ENCODE results near the gene ENOX2.
"Not testable (repeated sequence)": the region's sequence is repeated elsewhere in the genome, so short reads cannot be mapped to it uniquely, and the experiment has no call there.

The ENOX2 gene

GRCh38 chrX:130746709-130747342 lies 156.2 kb downstream of the ENOX2 start:
- DNase-seq: no peak

GRCh38 chrX:130746077-130746476 lies 156.9 kb downstream of the ENOX2 start:
- no peak for DNase-seq

- DNase-seq: no peak
Observed at GRCh38 chrX:130741584-130741983, 161.4 kb downstream of the ENOX2 start.

- DNase-seq: no peak
Observed at GRCh38 chrX:130741151-130741550, 161.9 kb downstream of the ENOX2 start.

GRCh38 chrX:130738638-130739195 lies 164.3 kb downstream of the ENOX2 start:
- no peak for DNase-seq

GRCh38 chrX:130734713-130735112 lies 168.3 kb downstream of the ENOX2 start:
- DNase-seq: no peak

GRCh38 chrX:130728208-130728607 lies 174.8 kb downstream of the ENOX2 start:
- DNase-seq: no peak

- DNase-seq: no peak
Observed at GRCh38 chrX:130726661-130727060, 176.3 kb downstream of the ENOX2 start.

- DNase-seq: no peak
Observed at GRCh38 chrX:130725519-130725918, 177.5 kb downstream of the ENOX2 start.

GRCh38 chrX:130719413-130719812 lies 183.6 kb downstream of the ENOX2 start:
- DNase-seq: no peak

- DNase-seq: no peak
Observed at GRCh38 chrX:130718137-130718536, 184.9 kb downstream of the ENOX2 start.

- no peak for DNase-seq
Observed at GRCh38 chrX:130716781-130717413, 186.1 kb downstream of the ENOX2 start.

GRCh38 chrX:130716346-130716745 lies 186.7 kb downstream of the ENOX2 start:
- DNase-seq: no peak

- no peak for DNase-seq
Observed at GRCh38 chrX:130715299-130715698, 187.7 kb downstream of the ENOX2 start.

- no peak for DNase-seq
Observed at GRCh38 chrX:130714665-130715064, 188.3 kb downstream of the ENOX2 start.

GRCh38 chrX:130714135-130714534 lies 188.9 kb downstream of the ENOX2 start:
- DNase-seq: no peak

- not testable (repeated sequence) for DNase-seq
Observed at GRCh38 chrX:130709178-130709577, 193.8 kb downstream of the ENOX2 start.

GRCh38 chrX:130705591-130705990 lies 197.4 kb downstream of the ENOX2 start:
- no peak for DNase-seq

- no peak for DNase-seq
Observed at GRCh38 chrX:130704053-130705038, 198.7 kb downstream of the ENOX2 start.

GRCh38 chrX:130702867-130703707 lies 199.9 kb downstream of the ENOX2 start:
- no peak for DNase-seq

GRCh38 chrX:130700629-130701028 lies 202.4 kb downstream of the ENOX2 start:
- no peak for DNase-seq

- no peak for DNase-seq
Observed at GRCh38 chrX:130699618-130700017, 203.4 kb downstream of the ENOX2 start.

Data from CD4-positive, alpha-beta T cell treated with Interferon alpha-2 for 1 hour (primary cell).